NCI-H1417 treated with DMSO at 0.1 percent for 48 hours (cell line): ENCODE measurements around the gene TNFRSF8.
"Not testable (repeated sequence)": the region's sequence is repeated elsewhere in the genome, so short reads cannot be mapped to it uniquely, and the experiment has no call there.

Experiments
- DNase-seq: peaks from one replicate; lab custom pipeline; 2025; lab: John Stamatoyannopoulos, UW

Gene TNFRSF8

DNA sequence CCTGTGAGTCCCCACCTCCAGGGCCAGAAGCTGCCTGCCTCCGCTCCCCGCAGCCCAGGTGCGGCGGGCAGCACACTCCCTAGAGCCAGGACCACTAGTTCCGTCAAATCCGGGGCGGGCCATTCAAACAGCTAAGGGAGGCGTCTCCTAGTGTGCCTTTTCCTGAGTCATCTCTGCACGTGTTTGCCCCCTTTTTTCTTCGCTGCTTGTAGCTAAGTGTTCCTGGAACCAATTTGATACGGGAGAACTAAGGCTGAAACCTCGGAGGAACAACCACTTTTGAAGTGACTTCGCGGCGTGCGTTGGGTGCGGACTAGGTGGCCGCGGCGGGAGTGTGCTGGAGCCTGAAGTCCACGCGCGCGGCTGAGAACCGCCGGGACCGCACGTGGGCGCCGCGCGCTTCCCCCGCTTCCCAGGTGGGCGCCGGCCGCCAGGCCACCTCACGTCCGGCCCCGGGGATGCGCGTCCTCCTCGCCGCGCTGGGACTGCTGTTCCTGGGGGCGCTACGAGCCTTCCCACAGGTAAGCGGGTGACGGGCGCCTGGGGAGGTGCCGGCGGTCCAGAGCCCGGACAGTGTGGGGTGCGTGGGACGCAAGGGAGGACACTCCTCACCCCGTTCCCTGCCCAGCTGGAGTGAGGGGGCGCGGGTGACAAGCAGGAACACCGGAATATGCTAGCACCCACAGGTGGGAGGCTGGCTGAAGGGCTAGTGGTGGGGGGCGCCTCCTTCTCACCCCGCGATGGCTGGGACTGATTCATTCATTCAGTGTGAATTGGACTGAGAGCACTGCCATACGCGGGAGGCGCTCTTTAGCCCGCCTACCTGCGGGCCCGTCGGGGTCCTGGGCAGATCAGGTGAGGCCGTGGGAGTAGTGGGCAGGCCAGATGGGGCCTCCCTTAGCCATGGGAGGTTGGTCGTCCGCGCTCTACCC lies at the start of gene TNFRSF8:
TSS of gene TNFRSF8 (plus strand) at position 163 of the 932 bp plus-strand sequence. CDS start at position 459, 296 bp downstream.
- no peak for DNase-seq

DNA sequence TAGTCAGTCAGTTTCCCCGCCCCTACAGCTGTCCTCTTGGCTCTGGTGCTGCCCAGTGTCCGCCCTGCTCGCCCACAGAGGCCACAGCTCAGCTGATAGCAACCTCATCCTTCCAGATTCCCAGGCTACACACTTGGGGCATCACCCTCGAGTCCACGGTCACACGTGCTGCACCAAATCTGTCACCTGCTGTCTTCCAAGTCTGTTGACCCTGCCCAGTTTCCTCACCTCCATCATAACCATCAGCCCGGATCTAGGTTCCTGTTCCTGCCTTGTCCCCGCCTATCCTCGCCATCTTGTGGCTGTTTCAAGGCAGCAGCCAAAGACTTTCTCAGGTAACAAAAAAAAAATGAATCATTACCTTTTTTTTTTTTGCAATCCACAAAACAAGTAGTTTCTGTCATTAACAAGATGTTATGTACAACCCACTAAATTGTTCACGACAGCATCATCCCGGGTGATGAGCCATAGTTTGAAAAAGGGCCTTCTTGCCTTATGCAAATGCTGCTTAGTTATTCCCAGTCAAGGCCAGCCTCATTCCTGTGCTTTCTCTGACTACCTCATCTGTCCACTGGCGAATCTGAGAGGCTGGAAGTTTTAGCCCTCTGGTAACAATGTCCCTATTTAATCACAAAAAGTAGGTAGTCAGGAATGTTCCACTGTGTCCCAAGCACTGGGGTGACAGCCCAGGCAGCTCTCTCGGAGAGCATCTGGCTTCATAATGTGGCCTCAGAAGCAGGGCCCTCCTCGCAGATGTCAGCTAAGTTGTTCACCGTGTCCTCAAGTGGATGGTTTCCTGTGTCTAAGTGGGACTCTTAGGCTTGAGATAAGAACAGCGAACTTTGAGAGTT lies 48.7 kb upstream of the TNFRSF8 start:
- no peak for DNase-seq

DNA sequence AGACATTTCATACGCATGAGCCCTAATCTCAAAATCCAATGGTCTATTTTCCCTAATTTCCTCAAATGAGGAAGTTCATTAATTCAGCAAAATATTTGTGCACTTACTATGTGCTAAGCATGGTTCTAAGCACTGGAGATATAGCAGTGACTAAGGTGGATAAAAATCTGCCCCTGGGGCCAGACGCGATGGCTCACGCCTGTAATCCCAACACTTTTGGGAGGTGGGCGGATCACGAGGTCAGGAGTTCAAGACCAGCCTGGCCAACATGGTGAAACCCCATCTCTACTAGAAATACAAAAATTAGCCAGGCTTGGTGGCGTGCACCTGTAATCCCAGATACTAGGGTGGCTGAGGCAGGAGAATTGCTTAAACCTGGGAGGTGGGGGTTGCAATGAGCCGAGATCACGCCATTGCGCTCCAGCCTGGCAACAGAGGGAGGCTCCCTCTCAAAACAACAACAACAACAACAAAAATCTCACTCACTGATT lies 48.1 kb upstream of the TNFRSF8 start:
- DNase-seq = no peak

DNA sequence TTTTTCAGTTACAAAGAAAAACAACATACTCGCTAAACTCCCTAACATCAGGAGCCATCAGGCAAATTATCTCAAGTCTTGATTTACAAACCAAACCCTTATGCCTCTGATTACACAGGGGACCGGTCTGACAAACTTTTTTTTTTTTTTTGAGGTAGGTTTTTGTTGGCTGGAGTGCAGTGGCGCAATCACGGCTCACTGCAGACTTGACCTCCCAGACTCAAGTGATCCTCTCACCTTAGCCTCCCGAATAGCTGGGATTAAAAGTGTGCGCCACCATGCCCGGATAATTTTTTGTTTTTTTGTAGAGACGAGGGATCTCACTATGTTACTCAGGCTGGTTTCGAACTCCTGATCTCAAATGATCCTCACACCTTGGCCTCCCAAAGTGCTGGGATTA lies 47.6 kb upstream of the TNFRSF8 start:
- DNase-seq = no peak

DNA sequence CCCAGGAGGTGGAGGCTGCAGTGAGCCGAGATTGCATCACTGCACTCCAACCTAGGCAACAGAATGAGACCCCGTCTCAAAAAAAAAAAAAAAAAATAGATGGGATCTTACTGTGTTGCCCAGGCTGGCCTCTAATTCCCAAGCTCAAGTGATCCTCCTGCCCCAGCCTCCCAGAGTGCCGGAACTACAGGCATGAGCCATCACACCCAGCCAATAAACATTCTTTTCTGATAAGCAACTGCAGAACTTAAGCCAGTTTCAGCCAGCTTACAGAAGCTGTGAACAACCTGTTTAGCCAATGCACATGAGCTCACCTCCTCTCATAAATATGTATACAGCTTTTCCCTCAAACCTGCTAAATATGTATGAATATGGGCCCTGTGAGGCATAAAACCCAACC lies 46.9 kb upstream of the TNFRSF8 start:
- no peak for DNase-seq

DNA sequence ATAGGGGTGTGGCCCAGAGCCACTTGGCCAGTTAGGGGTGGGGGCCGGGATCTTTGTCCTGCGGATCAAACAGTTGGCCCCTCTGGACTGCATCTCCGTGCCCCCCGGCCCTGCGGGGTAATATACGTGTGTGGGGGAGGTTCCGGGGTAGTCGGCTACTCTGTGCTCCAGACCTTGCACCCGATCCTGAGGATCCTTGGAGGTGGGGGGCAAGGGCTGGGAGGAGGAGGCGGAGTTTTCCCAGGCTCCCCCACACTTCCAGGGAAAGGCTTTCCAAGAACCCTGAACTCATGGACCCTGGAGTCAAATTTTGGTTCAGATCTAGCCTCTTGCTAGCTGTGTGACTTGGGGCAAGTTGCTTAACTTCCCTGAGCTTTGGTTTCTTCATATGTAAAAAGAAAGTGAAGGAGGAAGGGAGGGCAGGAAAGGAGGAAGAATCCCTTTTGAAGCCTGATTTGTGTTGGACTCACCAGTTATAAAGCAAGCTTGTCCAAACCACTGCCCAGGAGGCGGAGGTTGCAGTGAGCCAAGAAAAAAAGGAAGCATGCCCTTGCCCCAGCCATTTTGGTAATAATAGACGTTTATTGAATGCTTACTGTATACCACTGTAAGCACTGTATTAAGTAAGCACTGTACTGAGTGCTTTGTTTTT lies 43.1 kb upstream of the TNFRSF8 start:
- no peak for DNase-seq

DNA sequence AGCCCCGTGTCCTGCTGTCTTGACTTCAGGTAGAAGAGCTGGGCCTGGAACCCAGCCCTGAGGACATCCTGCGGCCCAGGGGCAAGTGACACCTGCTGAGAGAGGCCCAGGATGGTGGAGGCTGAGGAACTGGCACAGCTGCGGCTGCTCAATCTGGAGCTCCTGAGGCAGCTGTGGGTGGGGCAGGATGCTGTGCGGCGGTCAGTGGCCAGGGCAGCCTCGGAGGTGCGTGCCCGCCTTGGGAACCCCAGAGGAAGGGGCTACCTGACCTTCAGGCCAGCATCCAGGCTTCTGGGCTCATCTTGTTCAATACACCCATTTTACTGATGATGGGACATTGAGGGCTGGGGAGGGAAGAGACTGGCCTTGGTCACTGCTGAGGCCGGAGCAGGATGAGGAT lies 41.5 kb upstream of the TNFRSF8 start:
- DNase-seq = no peak

DNA sequence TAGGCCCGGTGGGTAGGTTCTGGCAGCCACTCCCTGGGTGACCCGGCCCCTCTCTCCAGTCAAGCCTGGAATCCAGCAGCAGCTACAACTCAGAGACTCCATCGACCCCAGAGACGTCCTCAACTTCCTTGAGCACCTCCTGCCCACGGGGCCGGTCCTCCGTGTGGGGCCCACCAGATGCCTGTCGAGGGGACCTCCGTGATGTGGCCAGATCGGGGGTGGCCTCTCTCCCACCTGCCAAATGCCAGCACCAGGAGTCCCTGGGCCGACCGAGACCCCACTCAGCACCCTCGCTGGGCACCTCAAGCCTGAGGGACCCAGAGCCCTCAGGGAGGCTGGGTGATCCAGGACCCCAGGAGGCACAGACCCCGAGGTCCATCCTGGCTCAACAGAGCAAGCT lies 41.1 kb upstream of the TNFRSF8 start:
- DNase-seq = no peak

DNA sequence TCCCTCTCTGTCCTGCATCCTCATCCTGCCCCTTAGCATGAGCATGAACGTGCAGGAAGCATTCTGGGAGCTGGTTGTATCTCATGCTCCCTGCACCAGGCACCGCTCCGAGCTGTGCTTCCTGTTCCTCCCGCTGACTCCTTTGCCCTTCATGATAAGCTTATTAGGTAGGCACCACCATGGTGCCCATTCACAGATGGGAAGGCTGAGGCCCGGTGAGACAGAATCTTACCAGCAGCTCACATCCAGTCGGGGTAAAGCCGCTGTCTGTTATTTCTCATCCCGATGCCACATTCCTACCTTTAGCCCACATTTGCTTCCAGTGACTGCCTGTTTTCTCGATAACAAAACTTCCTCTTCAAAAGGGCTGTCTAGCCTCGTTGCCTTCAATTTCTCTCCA lies 36.5 kb upstream of the TNFRSF8 start:
- DNase-seq = no peak

DNA sequence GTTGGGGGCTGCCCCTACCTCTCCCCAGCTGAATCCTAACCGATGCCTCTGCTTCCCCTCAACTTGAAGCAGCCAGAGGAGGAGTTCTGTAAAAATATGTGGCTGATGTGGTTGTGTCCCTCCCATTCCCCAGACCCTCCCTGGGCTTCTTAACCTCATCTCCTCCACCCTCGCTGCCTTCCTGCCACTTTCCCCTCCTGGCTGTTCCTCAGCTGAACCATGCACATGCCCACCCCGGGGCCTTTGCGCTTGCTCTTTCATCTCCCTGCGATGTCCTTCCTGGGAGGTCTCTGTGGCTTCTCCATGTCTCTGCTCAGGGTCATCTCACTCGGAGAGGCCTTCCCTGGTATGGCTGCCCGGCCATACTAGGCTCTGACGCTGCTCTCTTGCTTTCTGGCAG lies 34.9 kb upstream of the TNFRSF8 start:
- DNase-seq = no peak

DNA sequence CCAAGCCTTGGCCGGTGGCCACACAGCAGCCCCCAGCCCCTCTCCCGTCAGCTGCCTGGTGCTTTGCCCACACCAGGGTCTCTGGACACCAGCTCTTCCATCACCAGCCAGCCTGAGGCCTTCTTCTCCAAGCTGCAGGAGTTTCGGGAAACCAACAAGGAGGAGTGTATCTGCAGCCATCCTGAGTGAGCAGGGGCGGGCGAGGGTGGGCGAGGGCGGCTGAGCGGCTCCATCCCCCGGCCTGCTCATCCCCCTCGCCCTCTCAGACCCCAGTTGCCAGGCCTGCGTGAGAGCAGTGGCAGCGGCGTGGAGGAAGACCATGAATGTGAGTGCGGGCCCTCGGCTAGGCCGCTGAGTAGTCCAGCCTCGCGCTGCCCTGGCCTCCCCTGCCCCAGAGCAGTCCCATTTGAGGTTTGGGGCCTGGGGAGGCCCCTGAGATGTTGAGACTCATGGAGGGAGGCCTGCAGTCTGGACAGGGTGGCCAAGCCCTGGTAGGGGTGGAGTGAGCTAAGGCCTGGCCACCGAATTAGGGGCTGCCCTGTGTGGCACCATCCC lies 34.1 kb upstream of the TNFRSF8 start:
- no peak for DNase-seq

DNA sequence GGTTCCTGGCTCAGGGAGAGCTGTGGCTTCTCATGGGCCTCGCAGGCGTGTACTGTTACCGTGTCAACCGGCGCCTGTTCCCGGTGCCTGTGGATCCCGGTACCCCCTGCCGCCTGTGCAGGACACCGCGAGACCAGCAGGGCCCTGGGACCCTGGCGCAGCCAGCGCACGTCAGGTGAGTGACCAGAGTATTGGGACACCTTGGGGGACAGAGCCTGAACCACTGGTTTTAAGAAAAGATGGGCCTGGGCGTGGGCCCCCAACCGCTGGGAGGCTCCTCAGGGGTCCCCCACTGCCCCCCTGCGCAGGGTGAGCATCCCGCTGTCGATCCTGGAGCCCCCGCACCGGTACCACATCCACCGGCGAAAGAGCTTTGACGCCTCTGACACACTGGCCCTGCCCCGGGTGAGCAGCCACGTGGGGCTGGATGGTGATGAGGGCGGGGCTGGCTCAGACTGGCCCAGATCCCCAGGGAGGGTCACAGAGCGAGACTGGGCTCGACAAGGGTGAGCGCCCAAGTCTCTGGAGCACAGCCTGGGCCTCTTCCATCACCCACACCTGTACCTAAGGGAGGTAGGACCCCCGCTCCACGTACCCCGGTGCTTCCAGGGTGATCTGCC lies 33.3 kb upstream of the TNFRSF8 start:
- DNase-seq = no peak

DNA sequence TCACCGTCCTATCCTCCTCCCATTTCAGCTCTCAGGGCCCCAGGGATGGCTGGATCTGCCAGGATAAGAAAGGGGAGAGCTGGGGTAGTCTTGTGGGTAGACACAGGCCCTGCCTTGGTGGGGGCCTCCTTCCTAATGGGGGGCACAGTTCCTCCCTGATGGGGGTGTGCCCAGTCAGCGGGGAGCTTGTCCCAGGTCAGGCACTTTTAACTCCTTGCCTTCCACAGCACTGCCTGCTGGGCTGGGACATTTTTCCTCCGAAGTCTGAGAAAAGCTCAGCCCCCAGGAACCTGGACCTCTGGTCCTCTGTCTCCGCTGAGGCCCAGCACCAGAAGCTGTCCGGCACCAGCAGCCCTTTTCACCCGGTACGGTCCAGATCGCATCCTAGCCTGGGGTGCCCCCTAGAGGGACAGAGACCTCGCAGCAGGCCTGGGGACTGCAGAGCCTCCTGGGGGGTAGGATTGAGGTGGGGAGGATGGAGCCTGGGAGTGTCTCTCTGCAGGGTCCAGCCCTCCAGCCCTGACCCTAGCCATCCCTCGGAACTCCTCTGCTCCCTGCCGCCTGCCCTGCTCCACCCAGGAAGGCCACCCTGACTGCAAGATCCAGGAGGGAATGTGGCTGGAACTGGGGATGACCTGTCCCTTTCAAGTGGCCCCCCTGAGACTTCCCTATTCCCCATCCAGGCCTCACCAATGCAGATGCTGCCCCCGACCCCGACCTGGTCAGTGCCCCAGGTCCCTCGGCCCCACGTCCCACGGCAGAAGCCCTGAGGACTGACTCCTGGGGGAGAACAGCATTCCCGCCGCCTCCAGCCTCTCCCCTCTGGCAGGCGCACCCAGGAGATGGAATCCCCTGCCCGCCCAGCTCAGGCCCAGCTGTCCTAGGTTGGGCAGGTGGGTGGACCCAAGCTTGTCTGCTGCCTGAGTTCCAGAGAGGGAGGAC lies 31.8 kb upstream of the TNFRSF8 start:
- no peak for DNase-seq

DNA sequence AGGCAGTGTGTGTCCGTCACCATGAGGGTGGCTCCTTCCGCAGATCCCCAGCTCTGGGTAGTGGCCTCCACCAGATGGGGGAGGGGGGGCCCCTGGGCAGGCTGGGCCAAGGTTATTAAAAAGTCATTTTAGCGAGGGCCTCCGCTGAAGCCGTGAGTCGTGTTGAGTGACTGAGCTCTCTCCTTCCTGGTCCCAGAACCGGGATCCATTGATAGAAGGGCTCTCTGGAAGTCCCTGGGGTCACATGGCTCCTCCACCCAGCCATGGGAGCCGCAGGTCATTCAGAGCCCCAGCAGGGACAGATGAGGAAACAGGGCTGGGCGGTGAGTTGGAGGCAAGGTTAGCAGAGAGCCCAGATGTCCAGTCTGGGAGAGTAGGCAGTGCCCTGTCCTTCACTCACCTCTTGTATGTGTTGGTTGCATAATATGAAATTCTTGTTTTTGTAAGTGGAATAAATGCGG lies 30.9 kb upstream of the TNFRSF8 start:
- no peak for DNase-seq

DNA sequence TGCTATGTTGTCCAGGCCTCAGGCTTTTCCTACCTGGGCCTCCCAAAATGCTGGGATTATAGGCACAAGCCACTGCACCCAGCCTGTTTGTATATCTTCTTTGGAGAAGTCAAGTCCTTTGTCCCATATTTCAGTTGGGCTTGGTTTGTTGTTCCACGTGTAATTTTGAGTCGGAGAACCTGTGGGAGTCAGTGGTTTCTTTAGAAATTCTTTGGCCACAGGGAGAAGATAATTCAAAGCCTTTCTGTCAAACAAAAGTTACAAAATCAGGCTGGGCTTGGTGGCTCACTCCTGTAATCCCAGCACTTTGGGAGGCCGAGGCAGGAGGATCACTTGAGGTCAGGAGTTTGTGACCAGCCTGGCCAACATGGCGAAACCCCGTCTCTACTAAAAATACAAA lies 29.7 kb upstream of the TNFRSF8 start:
- DNase-seq = not testable (repeated sequence)

DNA sequence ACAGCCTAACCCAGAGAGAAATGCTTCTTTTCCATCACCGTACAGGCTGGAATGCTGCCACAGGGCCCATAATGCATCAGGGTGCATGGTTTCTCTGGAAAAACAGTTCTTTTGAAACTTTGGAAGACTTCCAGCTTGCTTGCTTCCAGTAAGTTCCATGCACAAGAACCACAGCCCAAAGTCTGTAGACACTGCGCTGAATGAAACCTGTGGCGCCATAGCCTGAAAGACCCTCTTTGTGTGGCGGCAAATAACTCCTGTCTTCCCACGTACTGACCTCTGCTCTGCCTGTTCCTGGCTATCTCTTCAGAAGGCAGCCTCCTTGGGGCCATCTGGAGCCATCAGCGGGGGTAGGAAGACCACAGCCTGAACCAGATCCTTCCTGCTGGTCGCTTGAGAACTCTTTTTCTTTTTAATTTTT lies 28.7 kb upstream of the TNFRSF8 start:
- DNase-seq = no peak

DNA sequence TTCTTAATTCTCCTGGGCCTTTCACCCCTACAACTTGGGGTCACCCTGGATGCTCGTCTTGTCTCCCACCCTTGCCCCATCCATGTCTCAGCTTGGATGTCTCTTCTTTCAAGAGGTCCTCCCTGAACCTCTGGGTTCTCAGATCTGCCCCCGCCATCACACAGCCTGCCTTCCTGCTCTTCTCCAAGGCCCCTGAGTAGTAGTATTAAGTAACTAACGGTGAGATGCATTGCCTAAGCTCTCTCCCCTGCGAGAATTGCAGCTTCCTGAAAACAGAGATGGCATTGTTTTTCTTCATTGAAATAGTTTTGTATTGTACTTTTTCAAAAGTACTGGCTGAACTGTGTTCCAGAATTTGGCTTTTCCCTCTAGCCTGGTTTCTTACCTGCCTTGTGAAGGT lies 27.8 kb upstream of the TNFRSF8 start:
- DNase-seq = no peak

DNA sequence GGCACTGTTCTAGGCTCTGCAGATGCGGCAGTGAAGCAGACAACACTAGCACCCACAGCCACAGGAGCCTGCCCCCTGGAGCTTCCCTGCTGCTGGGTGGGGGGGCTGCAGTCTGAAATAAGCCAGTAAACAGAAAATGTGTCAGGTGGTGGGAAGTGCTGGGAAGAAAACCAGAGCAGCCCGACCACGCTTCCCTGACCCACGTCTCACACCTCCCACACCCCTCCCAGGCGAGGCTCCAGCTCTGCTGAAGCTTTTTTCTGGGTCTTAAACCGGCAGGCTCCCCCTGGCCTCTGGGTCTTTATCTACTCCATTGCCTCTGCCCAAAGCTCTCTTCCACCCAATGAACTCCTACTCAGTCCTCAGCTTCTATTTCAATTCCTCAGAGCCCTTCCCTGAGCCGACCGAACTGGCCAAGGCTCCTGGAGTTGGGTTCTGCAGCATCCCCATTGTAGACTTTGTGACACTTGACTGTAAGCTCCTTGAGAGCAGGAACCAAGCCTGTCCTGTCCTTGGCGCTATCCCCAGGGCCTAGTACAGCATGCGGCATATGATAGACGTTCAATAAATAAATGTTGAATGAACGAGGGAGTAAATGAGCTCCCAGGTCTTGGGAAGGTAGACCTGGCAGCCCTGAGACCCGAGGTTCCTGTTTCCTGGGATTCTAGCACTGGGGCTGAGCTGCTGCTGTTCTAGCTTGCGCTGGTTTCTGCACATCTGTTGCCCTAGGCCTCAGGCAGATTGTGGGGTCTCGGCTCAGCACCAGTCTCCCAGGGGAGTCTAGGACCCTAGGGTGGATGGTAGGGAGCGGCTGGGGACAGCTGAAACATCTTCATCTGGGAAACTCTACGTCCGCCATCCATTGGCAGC lies 25.4 kb upstream of the TNFRSF8 start:
- DNase-seq = no peak
